SK-N-SH (cell line): ENCODE measurements around the gene PLB1.

Experiments used
- CHD2 ChIP-seq: fragments of 150-350 bp; IDR thresholded peaks from 2 replicates; pipeline ENCODE4 v1.6.1; 2018; ENCODE audit warnings: low read length; ENCODE audit not compliant: partially characterized antibody
- CTCF ChIP-seq: fragments of 200-600 bp; sonication (generic); IDR thresholded peaks from 2 replicates; pipeline ENCODE4 v1.6.1; 2017; ENCODE audit warnings: antibody characterized with exemption, mild to moderate bottlenecking, moderate library complexity
- ELF1 ChIP-seq: IDR thresholded peaks from 2 replicates; pipeline ENCODE4 v1.4.0; 2012
- EP300 ChIP-seq, 2 experiments: IDR thresholded peaks; 2 replicates each; pipeline versions ENCODE4 v1.4.0 to v1.6.1; 2012; ENCODE audit warnings: borderline replicate concordance in 1 of 2, low read depth in 1 of 2, low read length in 1 of 2
- RAD21 ChIP-seq: IDR thresholded peaks from 2 replicates; pipeline ENCODE4 v1.6.1; 2012; ENCODE audit warnings: mild to moderate bottlenecking, low read length
- REST ChIP-seq: IDR thresholded peaks from 2 replicates; pipeline ENCODE4 v1.6.1; 2012; ENCODE audit warnings: mild to moderate bottlenecking, low read depth, low read length, moderate library complexity
- SIN3A ChIP-seq: IDR thresholded peaks from 2 replicates; pipeline ENCODE4 v1.6.1; 2012; ENCODE audit warnings: low read depth, mild to moderate bottlenecking, low read length, moderate library complexity, borderline replicate concordance
- USF2 ChIP-seq: fragments of 150-350 bp; IDR thresholded peaks from 2 replicates; pipeline ENCODE4 v1.6.1; 2017; ENCODE audit warnings: antibody characterized with exemption, low read length, low read depth, borderline replicate concordance

GRCh38 chr2:28643911-28644334 is 148.1 kb downstream of the PLB1 start:
- no peak for TF ChIP-seq ELF1
- no peak for TF ChIP-seq CTCF
- no peak for TF ChIP-seq RAD21
- TF ChIP-seq USF2, result no peak
- no peak for TF ChIP-seq CHD2
- no peak for TF ChIP-seq REST
- no peak for TF ChIP-seq EP300 (IDR thresholded peaks at IDR 0.05; ENCODE audit: borderline replicate concordance in 1 of 2, low read depth in 1 of 2, low read length in 1 of 2)
- no peak for TF ChIP-seq SIN3A
